ENCODE data around the gene WDR86.
A peak's percentile ranks its signal among the peaks of the same experiment; 100 is the strongest.

WDR86 gene

GRCh38 chr7:151435103-151435916, 25.5 kb upstream of the WDR86 start:
- Histone ChIP-seq H3K9me3 (ENCODE audit: severe bottlenecking) (peaks cover 3% of the 10 kb centered on the region), H3K4me3 (ENCODE audit: low read depth, low read length) (no peak overlapping the region), H3K27ac (no peak overlapping the region), H3K36me3 (no peaks in the 10 kb centered on the region), H3K27me3 (ENCODE audit: insufficient read depth, low read depth, severe bottlenecking) (no peaks in the 10 kb centered on the region)
- DNase-seq = no peak
- no peak for TF ChIP-seq CTCF (IDR thresholded peaks at IDR 0.05; ENCODE audit: low read depth, low read length)

- Histone ChIP-seq H3K27ac (no peak overlapping the region), H3K27me3 (ENCODE audit: insufficient read depth, low read depth, severe bottlenecking) (no peaks in the 10 kb centered on the region), H3K9me3 (ENCODE audit: severe bottlenecking) (peaks cover 3% of the 10 kb centered on the region), H3K4me3 (ENCODE audit: low read depth, low read length) (no peak overlapping the region), H3K36me3 (no peaks in the 10 kb centered on the region)
- TF ChIP-seq CTCF (IDR thresholded peaks at IDR 0.05; ENCODE audit: low read depth, low read length) = no peak
- no peak for DNase-seq
Observed at GRCh38 chr7:151434549-151434948, 24.7 kb upstream of the WDR86 start.

- no peak overlapping the region for H3K27ac ChIP-seq
- peaks cover under 1% of the 10 kb centered on the region for H3K9me3 ChIP-seq (ENCODE audit: severe bottlenecking)
- H3K4me3 ChIP-seq (ENCODE audit: low read depth, low read length) = no peak overlapping the region
- TF ChIP-seq CTCF (IDR thresholded peaks at IDR 0.05; ENCODE audit: low read depth, low read length) = no peak
- H3K36me3 ChIP-seq = no peaks in the 10 kb centered on the region
- no peak for DNase-seq
- H3K27me3 ChIP-seq (ENCODE audit: insufficient read depth, low read depth, severe bottlenecking) = no peaks in the 10 kb centered on the region
Observed at GRCh38 chr7:151433721-151434400, 24.0 kb upstream of the WDR86 start.

GRCh38 chr7:151432658-151433521, 23.1 kb upstream of the WDR86 start:
- Histone ChIP-seq H3K27ac (no peak overlapping the region), H3K4me3 (ENCODE audit: low read depth, low read length) (no peak overlapping the region), H3K9me3 (ENCODE audit: severe bottlenecking) (no peaks in the 10 kb centered on the region), H3K36me3 (no peaks in the 10 kb centered on the region), H3K27me3 (ENCODE audit: insufficient read depth, low read depth, severe bottlenecking) (no peaks in the 10 kb centered on the region)
- 0 out of 2 replicates have a peak, but pooled peaks have one; percentile 25 for TF ChIP-seq CTCF (IDR thresholded peaks at IDR 0.05; ENCODE audit: low read depth, low read length)
- DNase-seq = no peak

GRCh38 chr7:151431768-151432311, 22.0 kb upstream of the WDR86 start:
- H3K27me3 ChIP-seq (ENCODE audit: insufficient read depth, low read depth, severe bottlenecking) = no peaks in the 10 kb centered on the region
- no peak for DNase-seq
- no peaks in the 10 kb centered on the region for H3K36me3 ChIP-seq
- H3K27ac ChIP-seq = no peak overlapping the region
- no peak for TF ChIP-seq CTCF (IDR thresholded peaks at IDR 0.05; ENCODE audit: low read depth, low read length)
- H3K9me3 ChIP-seq (ENCODE audit: severe bottlenecking) = no peaks in the 10 kb centered on the region
- no peak overlapping the region for H3K4me3 ChIP-seq (ENCODE audit: low read depth, low read length)

Data from WERI-Rb-1 (cell line).